Upper lobe of left lung (tissue), 4 donors: ENCODE results near the gene FAM222A.

Experiments used
- CTCF ChIP-seq, 6 experiments: fragments of 450-650 bp in 4 of 6; fragments of 200-600 bp in 2 of 6; sonication (generic) in 2 of 6; IDR thresholded peaks; one replicate each; pipeline ENCODE4 v1.5.1; 2016 to 2019; ENCODE audit warnings: antibody characterized with exemption in 6 of 6
- EP300 ChIP-seq, 4 donors: sonication (generic); formaldehyde crosslinking; IDR thresholded peaks; one replicate each; pipeline ENCODE4 v1.5.1; 2017; ENCODE audit warnings: antibody characterized with exemption in 4 of 4, control low read depth in 2 of 4
- POLR2A ChIP-seq, 4 donors: fragments of 450-650 bp; IDR thresholded peaks; one replicate each; pipeline ENCODE4 v1.5.1; 2016 to 2017; ENCODE audit warnings: antibody characterized with exemption in 4 of 4, mild to moderate bottlenecking in 2 of 4

- TF ChIP-seq POLR2A (IDR thresholded peaks at IDR 0.05) (no peak), CTCF (IDR thresholded peaks at IDR 0.05) (no peak), EP300 (IDR thresholded peaks at IDR 0.05) (no peak)
These were observed 22.4 kb downstream of the FAM222A start for GRCh38 chr12:109735825-109736551.
